M059J (cell line): Measurements from ENCODE around the gene ABCF1. TPM values are rescaled to one million over a fixed set of nuclear protein-coding genes. Genes with fewer than 3 reads are reported as not detected.

ENCODE experiments used
- DNase-seq: peaks from one replicate; pipeline ENCODE4 v3.0.0-alpha.2; 2012; ENCODE audit warnings: low read depth
- total RNA-seq: library from RNA; depleted of rRNA; stranded (reverse); fragments of >200 nt; shearing (Covaris generic); gene quantifications from 2 replicates; pipeline ENCODE4 v1.2.3, GENCODE V29; 2014

The ABCF1 gene
- total RNA-seq, 1 experiment from 2014 or later: 95.3 TPM

GRCh38 chr6:30601436-30601814 lies 30.2 kb downstream of the ABCF1 start:
- DNase-seq: no peak

GRCh38 chr6:30601815-30602641 lies 30.8 kb downstream of the ABCF1 start:
- no peak for DNase-seq

DNA sequence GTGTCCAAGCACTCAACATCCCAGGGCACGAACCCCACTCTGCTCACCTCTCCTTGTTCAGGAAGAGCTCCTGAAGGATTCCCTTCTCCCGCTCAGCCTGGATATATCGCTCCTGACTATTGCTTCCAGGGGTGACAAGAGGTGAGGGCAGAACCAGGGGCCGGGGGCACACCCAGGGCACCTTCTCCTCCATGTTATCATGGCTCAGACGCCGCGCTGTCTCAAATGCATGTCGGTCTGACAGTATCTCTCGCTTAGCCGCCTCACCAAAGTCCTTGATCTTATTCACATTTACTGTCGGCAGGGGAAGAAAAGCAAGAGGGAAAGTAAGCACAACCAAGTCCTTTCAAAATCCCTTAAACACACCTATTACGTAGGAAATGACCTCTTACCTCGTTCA lies 32.7 kb downstream of the ABCF1 start:
- no peak for DNase-seq

GRCh38 chr6:30610065-30610464 lies 38.8 kb downstream of the ABCF1 start:
- DNase-seq: no peak

DNA sequence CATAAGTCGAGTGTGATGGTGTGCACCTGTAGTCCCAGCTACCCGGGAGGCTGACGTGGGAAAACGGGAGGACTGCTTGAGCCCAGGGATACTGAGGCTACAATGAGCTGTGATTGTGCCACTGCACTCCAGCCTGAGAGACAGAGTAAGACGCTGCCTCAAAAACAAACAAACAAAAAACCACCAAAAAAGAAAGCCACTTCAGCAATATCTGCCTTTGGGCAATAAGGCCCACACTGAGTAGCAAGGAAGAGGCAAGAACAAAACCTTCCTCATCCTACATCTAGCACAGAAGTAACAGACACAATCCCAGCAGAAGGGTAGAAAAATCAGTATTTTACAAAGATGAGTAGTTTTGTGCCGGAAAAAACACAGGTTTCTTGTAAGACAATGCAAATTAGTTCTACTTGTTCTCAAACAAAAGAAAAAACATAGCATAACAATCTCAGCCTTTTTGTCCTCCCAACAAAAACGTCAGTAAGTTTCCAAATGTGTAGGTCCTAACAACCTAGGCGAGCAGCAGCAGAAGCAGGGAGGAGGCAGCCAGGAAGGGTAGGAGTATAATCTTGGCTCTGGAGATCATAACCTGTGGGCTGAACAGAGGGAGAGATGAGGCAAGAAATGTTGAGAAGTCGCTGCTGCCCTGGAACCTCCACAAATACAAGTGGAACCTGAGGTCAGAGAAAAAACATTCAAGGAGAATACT lies 40.1 kb downstream of the ABCF1 start:
- no peak for DNase-seq

- no peak for DNase-seq
Observed at GRCh38 chr6:30611856-30612194, 40.6 kb downstream of the ABCF1 start.

- DNase-seq: peak; percentile 55
Observed at GRCh38 chr6:30612213-30612612, 41.0 kb downstream of the ABCF1 start.

- DNase-seq: peak; percentile 91
Observed at GRCh38 chr6:30612687-30613248, 41.5 kb downstream of the ABCF1 start.

DNA sequence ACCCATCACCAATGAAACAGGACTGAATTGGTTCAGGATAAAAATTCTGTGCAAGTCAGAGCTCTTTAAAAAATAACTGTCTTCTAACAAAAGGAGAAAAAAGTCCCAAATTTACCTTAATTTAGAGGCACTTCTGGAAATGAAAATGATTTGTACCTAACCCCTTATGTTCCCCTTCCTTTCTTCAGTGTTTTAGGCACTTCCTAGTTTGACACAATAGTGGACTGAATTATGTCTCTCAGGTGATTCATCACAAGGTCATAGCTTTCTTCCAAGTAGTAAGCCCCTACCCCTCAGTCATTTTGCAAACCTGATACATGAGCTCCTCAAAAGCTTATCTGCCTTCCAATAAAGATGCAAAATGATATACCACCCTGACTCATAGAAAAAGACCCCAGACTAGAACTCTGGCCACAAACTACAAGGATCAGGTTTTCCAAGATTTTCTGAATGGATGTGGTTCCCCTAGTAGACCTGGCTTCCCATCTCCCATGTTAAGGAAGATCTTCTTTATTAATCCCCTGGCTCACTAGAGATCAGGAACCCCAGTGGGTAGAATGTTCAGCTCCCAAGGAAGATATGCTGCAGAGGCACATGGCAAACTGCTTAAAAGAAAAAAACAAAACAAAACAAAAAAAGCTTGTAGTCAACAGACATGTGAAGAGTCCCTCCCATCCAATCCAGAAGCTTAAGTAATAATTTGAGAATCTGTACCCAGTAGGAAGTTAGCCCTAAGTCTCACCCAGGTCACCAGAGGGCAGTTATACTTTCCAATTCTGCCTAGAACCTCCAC lies 42.2 kb downstream of the ABCF1 start:
- peak; percentile 75 for DNase-seq

- DNase-seq: peak; percentile 30
Observed at GRCh38 chr6:30614044-30614842, 43.0 kb downstream of the ABCF1 start.

GRCh38 chr6:30614843-30615218 lies 43.6 kb downstream of the ABCF1 start:
- DNase-seq: peak; percentile 99

DNA sequence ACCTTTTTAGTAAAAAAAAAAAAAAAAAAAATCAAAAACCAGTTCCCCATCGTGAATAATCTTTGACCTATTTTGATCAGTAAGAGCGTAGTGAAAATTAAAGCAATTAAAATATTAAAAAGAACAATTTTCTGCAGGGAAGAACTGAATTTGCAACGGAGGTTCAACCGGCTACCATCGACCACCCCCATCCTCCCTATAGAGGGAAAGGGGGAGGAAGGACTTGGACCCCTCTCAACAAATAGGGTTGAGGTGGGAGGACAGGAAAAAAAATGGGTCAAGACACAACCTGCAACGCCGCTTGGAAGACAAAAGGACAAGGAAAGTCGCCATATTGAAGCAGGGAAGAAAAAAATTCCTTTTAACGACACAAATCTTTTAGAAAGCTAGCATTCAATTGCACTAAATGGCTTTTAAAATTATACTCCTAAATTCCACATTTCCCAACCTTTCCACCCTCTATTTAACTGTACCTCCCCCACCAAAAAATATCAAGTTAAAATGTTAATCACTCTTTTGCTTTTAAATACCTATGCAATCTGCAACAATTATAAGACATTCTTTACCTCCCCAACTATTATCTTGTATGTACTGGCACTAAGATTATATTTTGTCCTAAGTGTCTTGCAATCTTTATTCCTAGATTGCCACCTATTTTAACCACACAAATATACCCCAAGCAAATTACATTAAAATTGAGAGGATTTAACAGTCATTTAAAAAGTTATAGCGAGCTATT lies 44.1 kb downstream of the ABCF1 start:
- peak; percentile 91 for DNase-seq

DNA sequence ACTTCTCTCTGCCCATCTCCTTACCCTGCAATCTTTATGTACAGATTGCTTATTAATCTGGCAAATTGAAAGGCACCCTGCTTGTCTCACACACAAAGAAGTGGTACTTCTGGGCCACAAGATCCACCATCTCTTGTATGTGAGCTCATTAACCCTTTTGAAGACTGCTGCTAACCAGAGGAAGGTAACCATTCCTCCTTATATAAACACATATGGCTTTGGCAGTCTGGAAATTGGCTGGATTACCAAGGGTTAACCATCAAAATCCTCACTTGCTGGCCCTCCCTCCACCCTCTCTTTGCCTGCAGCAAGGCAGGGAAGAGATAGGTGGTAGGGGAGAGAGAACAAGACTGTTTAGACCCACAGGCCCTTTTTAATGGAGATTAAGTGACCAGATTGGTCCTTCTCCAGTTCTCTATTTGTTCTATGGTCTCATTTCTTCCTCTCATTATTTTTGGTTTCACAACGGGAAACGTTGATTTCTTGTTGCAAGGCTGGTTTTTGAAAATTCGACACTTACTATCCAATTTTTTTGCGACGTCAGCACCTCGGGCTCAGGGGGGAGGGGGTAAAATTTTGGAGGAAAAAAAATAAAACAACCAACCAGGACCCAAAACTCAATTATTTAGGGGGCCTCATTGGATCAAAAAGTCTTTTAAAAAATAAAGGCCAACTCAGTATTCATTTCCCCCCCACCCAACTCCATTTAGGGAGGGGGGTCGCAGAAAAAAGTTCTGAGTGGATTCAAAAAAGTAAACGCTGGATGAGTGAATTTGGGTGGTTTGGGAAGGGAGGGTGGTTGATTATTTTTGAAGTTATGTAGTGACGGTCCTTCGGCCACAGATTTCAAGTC lies 44.9 kb downstream of the ABCF1 start:
- DNase-seq: peak; percentile 59

- DNase-seq: peak; percentile 100
Observed at GRCh38 chr6:30616811-30617564, 45.7 kb downstream of the ABCF1 start, which contains the start of gene PPP1R10. Gene PPP1R10 (minus strand): TSS chr6:30617243. CDS start chr6:30609944, 7,299 bp downstream.

DNA sequence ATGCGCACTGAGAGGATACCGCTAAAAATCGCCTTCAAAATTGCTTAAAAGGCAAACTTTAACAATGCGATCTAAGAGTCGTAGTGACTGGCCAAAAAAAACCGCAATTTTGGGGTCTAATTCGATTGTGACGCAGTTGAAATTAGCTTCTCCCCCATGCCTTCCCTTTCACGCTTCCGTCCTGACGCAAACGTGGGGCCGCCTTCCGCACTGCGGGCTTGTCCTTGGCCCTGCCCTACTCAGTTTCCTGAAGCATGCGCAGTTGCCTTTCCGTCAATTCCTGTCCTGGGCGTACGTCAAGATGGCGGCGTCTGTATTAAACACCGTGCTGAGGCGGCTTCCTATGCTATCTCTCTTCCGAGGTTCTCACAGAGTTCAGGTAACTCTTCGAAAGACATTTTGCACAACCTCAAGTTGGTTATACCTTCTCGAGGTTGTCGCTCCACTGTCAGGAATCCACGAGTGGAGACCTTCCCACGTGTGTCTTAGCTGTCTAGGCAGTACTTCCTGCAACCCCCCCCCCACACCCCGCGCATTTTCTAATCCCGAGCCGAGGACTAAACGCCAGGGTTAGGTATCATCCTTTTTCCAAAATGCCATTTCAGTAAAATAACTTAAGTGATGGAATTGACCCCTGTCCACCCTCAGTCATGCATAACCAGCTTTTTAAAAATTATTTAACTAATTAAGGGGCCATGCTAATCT lies 46.5 kb downstream of the ABCF1 start, which contains the start of gene MRPS18B:
TSS of gene MRPS18B (plus strand) at position 276 of the 705 bp plus-strand sequence. CDS start at position 302, 26 bp downstream.
- DNase-seq: peak; percentile 99

DNA sequence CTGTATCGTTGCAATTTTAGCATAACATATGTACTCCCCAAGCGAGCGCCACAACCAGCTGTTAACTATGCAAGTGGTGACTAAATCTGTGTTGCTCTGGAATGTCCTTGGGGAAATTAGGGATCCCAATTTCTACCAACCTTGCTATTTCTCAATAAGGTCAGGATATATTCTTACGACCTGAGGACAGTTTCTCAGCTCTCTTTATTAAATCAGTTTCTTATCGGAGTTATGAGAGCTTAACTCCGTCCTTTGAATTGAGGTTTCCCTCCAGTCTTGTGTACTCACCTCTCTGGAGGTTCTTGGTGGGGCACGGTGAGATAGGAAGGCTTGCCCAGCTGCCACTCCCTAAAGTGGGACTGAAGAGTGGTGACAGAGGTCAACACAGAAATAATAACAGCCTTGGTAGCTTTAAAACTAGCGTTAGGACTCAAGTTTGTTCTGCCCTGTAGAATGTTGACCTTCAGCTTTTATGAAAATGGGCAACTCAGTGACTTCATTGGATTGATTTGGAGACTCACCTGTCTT lies 47.1 kb downstream of the ABCF1 start:
- DNase-seq: no peak

DNA sequence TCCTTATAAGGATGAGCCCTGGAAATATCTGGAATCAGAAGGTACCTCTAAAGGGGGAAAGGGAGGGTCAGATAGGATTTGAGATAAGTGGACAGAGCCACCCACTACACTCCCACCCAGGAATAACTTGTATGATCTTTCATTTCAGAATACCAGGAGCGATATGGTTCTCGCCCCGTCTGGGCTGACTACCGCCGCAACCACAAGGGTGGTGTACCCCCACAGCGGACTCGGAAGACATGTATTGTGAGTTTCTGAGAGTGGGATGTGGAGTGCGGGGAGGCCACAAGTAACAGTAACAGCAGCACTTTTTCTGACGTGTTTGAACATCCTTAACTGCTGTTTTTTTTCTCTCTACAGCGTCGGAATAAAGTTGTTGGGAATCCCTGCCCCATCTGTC lies 48.3 kb downstream of the ABCF1 start:
- DNase-seq: no peak

DNA sequence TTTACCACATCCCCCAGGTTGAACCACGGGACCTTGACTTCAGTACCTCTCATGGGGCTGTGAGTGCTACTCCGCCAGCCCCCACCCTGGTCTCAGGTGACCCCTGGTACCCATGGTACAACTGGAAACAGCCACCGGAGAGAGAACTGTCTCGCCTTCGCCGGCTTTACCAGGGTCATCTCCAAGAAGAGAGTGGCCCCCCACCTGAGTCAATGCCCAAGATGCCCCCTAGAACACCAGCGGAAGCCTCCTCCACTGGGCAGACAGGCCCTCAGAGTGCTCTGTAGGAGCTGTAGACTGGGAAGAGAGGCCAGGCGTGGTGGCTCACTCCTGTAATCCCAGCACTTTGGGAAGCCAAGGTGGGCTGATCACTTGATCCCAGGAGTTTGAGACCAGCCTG lies 54.3 kb downstream of the ABCF1 start:
- DNase-seq: no peak
